Transverse colon (tissue), 4 donors: Measurements from ENCODE around the gene CD48. TPM values are rescaled to one million over a fixed set of nuclear protein-coding genes. Genes with fewer than 3 reads are reported as not detected.

Source experiments
- DNase-seq: peaks from one replicate; pipeline ENCODE4 v3.0.0-alpha.2; 2019
- H3K27ac ChIP-seq, 4 donors: fragments of 200-600 bp; sonication (generic); 2 replicates each; pipeline ENCODE4 v1.5.1; 2016 to 2018; ENCODE audit warnings: inconsistent platforms in 4 of 4
- H3K27me3 ChIP-seq: fragments of 200-600 bp; sonication (generic); 2 replicates; pipeline ENCODE4 v1.5.1; 2017; ENCODE audit warnings: inconsistent platforms
- H3K36me3 ChIP-seq, 4 donors: fragments of 200-600 bp; sonication (generic); 2 replicates each; pipeline ENCODE4 v1.5.1; 2017 to 2019; ENCODE audit warnings: inconsistent platforms in 4 of 4
- H3K4me1 ChIP-seq, 4 donors: fragments of 200-600 bp; sonication (generic); 2 replicates each; pipeline ENCODE4 v1.5.1; 2017 to 2020; ENCODE audit warnings: inconsistent platforms in 4 of 4
- H3K4me3 ChIP-seq, 4 donors: fragments of 200-600 bp; sonication (generic); 1 replicate in 1 of 4; 2 replicates in 3 of 4; pipeline versions ENCODE4 v1.5.1 to v1.6.1; 2017 to 2019; ENCODE audit warnings: inconsistent platforms in 4 of 4
- H3K9me3 ChIP-seq, 2 donors: fragments of 200-600 bp; sonication (generic); 2 replicates each; pipeline ENCODE4 v1.5.1; 2017 to 2019; ENCODE audit warnings: inconsistent platforms in 2 of 2
- CTCF ChIP-seq, 5 experiments: fragments of 200-600 bp in 3 of 5; fragments of 450-650 bp in 2 of 5; sonication (generic) in 3 of 5; IDR thresholded peaks; 1 replicate in 2 of 5; 2 replicates in 3 of 5; pipeline ENCODE4 v1.5.1; 2016 to 2017; ENCODE audit warnings: antibody characterized with exemption in 5 of 5, inconsistent platforms in 3 of 5, mild to moderate bottlenecking in 2 of 5, moderate library complexity in 1 of 5
- EP300 ChIP-seq: sonication (generic); formaldehyde crosslinking; IDR thresholded peaks from one replicate; pipeline ENCODE4 v1.6.1; 2017; ENCODE audit warnings: antibody characterized with exemption, low read depth
- POLR2A ChIP-seq: fragments of 450-650 bp; IDR thresholded peaks from one replicate; pipeline ENCODE4 v1.6.1; 2016; ENCODE audit warnings: antibody characterized with exemption, mild to moderate bottlenecking, moderate library complexity
- POLR2AphosphoS5 ChIP-seq, 3 donors: sonication (generic); formaldehyde crosslinking; IDR thresholded peaks; one replicate each; pipeline ENCODE4 v1.6.1; 2016; ENCODE audit warnings: antibody characterized with exemption in 3 of 3
- WGBS, 2 donors: methylation state at CpG; one replicate each; pipeline ENCODE4 v1.1.5; 2018; ENCODE audit warnings: low coverage in 1 of 2; 5-methylcytosine and 5-hydroxymethylcytosine counted together
- in situ Hi-C, 4 donors: fragments of 200-750 bp; cut with MboI; loops; one replicate each; pipeline versions ENCODE4 v1.15.0 to v1.15.1; 2017; ENCODE audit warnings: low sequenced_read_pairs in 3 of 4, low pct_ligation_motif_present in 1 of 4, low pct_unique_long_range_greater_than_20kb in 1 of 4
- intact Hi-C: fragments of 100-400 bp; cut with DNase I; formaldehyde crosslinking; loops from one replicate; pipeline ENCODE4 v1.15.1; 2023; ENCODE audit warnings: low total_unique reads
- total RNA-seq, 4 donors: library from RNA; depleted of rRNA; stranded (reverse); fragments of >200 nt; gene quantifications; one replicate each; pipeline ENCODE4 v1.1.0, GENCODE V29; 2016

The CD48 gene
- total RNA-seq, 4 donors from 2014 or later = 7.5 to 31.3 (median 17.6) TPM; not detected in 1

- WGBS, 2 donors = 96 to 98% methylated on average over 7 to 20 of the region's 20 CpGs
- Histone ChIP-seq H3K4me3 (no peak overlapping the region), H3K9me3 (peaks cover 3 to 10% of the 10 kb centered on the region in 2 donors), H3K27ac (no peak overlapping the region), H3K36me3 (no peaks in the 10 kb centered on the region), H3K27me3 (no peaks in the 10 kb centered on the region), H3K4me1 (peaks cover 0 to 32% (median 2%) of the 10 kb centered on the region in 4 donors)
- intact Hi-C loops (no loop called here), in situ Hi-C loops (no loop called here)
- DNase-seq = no peak
- TF ChIP-seq CTCF (IDR thresholded peaks at IDR 0.05) (no peak), POLR2AphosphoS5 (IDR thresholded peaks at IDR 0.05) (no peak)
Observed at GRCh38 chr1:160669802-160670201, 41.8 kb downstream of the CD48 start.

DNA sequence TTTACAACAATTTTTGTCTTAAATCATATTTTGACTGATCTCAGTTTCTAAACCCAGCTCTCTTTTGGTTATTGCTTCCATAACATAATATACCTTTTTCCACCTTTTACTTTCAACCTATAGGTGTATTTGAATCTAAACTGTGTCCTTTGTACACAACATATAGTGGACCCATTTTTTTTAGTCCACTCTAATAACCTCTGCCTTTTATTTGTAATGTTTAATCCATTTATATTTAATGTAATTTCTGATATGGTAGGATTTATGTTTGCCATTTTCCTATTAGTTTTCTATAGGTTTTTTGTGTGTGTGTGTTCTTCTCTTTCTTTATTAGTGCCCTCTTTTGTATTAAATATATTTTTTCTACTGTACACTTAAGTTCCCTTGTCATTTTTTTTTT, 42.3 kb downstream of the CD48 start:
- H3K36me3 ChIP-seq = no peaks in the 10 kb centered on the region
- no peaks in the 10 kb centered on the region for H3K27me3 ChIP-seq
- peaks cover 0 to 32% (median 2%) of the 10 kb centered on the region in 4 donors for H3K4me1 ChIP-seq
- H3K9me3 ChIP-seq = peaks cover 3 to 10% of the 10 kb centered on the region in 2 donors
- H3K27ac ChIP-seq = no peak overlapping the region
- DNase-seq = no peak
- H3K4me3 ChIP-seq = no peak overlapping the region
- TF ChIP-seq POLR2AphosphoS5 (IDR thresholded peaks at IDR 0.05) (no peak), POLR2A (no peak), CTCF (IDR thresholded peaks at IDR 0.05) (no peak), EP300 (no peak)
- intact Hi-C loops (no loop called here), in situ Hi-C loops (no loop called here)

DNA sequence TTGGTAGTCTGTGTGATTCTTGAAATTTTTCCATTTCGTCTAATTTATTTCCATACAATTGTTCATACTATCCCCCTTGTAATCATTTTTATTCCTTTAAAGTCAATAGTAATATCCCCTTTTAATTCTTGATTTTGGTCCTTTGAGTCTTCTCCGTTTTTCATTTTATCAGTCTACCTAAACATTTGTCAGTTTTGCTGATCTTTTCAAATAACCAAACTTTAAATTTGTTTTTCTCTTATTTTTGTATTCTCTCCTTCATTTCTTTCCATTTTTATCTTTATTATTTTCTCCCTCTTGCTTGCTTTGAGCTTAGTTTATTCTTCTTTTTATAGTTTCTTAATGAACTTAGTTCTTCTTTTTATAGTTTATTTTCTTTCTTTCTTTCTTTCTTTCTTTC, 43.7 kb downstream of the CD48 start:
- TF ChIP-seq POLR2AphosphoS5 (IDR thresholded peaks at IDR 0.05) (no peak), EP300 (no peak), POLR2A (no peak), CTCF (IDR thresholded peaks at IDR 0.05) (no peak)
- Histone ChIP-seq H3K4me1 (peaks cover 0 to 25% (median 2%) of the 10 kb centered on the region in 4 donors), H3K27ac (no peak overlapping the region), H3K4me3 (no peak overlapping the region), H3K9me3 (peaks cover 3 to 10% of the 10 kb centered on the region in 2 donors), H3K36me3 (no peaks in the 10 kb centered on the region), H3K27me3 (no peaks in the 10 kb centered on the region)
- in situ Hi-C loops (no loop called here), intact Hi-C loops (no loop called here)
- 89 to 90% methylated on average over 2 of the region's 2 CpGs for WGBS, 2 donors
- DNase-seq = no peak

GRCh38 chr1:160666079-160666442, 45.6 kb downstream of the CD48 start:
- H3K27ac ChIP-seq = peak overlapping the region; percentile 12 to 64 (median 47)
- TF ChIP-seq POLR2AphosphoS5 (IDR thresholded peaks at IDR 0.05) (no peak), POLR2A (no peak), CTCF (IDR thresholded peaks at IDR 0.05) (no peak), EP300 (no peak)
- in situ Hi-C loops = no loop called here
- peaks cover 0 to 14% (median 2%) of the 10 kb centered on the region in 4 donors for H3K4me1 ChIP-seq
- intact Hi-C loops = no loop called here
- DNase-seq = no peak
- no peaks in the 10 kb centered on the region for H3K27me3 ChIP-seq
- 33 to 57% methylated on average over 1 to 3 of the region's 3 CpGs for WGBS, 2 donors
- peaks cover 3 to 10% of the 10 kb centered on the region in 2 donors for H3K9me3 ChIP-seq
- H3K4me3 ChIP-seq = no peak overlapping the region
- H3K36me3 ChIP-seq = no peaks in the 10 kb centered on the region
